Vagina (tissue), 2 donors: Measurements from ENCODE around the gene HDX.

Experiments
- CTCF ChIP-seq, 3 experiments: fragments of 450-650 bp in 2 of 3; fragments of 200-600 bp in 1 of 3; sonication (generic) in 1 of 3; IDR thresholded peaks; one replicate each; pipeline ENCODE4 v1.5.1; 2017 to 2019; ENCODE audit warnings: antibody characterized with exemption in 3 of 3, mild to moderate bottlenecking in 2 of 3, moderate library complexity in 2 of 3
- POLR2A ChIP-seq, 2 donors: fragments of 450-650 bp; IDR thresholded peaks; one replicate each; pipeline ENCODE4 v1.6.1; 2017; ENCODE audit warnings: antibody characterized with exemption in 2 of 2, mild to moderate bottlenecking in 2 of 2, moderate library complexity in 2 of 2

GRCh38 chrX:84322083-84322827, 180.0 kb downstream of the HDX start:
- TF ChIP-seq CTCF (IDR thresholded peaks at IDR 0.05) (no peak), POLR2A (IDR thresholded peaks at IDR 0.05) (no peak)
